ENCODE measurements around the gene CLCF1. TPM values are rescaled to one million over a fixed set of nuclear protein-coding genes. Genes with fewer than 3 reads are reported as not detected.

Gene CLCF1
- polyA plus RNA-seq (2013, experiment 1 of 2), result 5.7 TPM
- 5.8 TPM for polyA plus RNA-seq (2013, experiment 2 of 2)

- Histone ChIP-seq H2BK15ac (ENCODE audit: low read depth, poor library complexity, severe bottlenecking) (peak within 1 kb of the TSS; percentile 94), H3K23ac (ENCODE audit: low read length in 2 of 2) (peak within 1 kb of the TSS in 1 of 2 experiments; percentile 46), H3K27ac (ENCODE audit: low read length, poor library complexity, severe bottlenecking) (peak within 1 kb of the TSS; percentile 99), H3K27me3 (ENCODE audit: control insufficient read depth in 1 of 2, insufficient read depth in 1 of 2, low read length in 2 of 2) (no peaks in the 10 kb centered on the region), H3K4ac (ENCODE audit: low read depth in 1 of 2, low read length in 2 of 2) (peak within 1 kb of the TSS; percentile 96), H3K9me3 (ENCODE audit: control insufficient read depth, low read length) (no peaks in the 10 kb centered on the region), H3K14ac (ENCODE audit: low read length in 2 of 2) (peak within 1 kb of the TSS; percentile 88 to 99), H2AFZ (ENCODE audit: low read depth, low read length) (no peak within 1 kb of the TSS), H2BK5ac (ENCODE audit: low read depth, low read length, poor library complexity, severe bottlenecking) (peak within 1 kb of the TSS; percentile 100), H3K18ac (ENCODE audit: low read depth in 1 of 2, low read length in 2 of 2) (peak within 1 kb of the TSS; percentile 95 to 96), H3K4me2 (ENCODE audit: low read length, poor library complexity, severe bottlenecking) (peak within 1 kb of the TSS; percentile 59), H3K79me1 (replicated peaks; ENCODE audit: low read length, poor library complexity, severe bottlenecking) (peaks cover 7% of the 10 kb centered on the region), H3K36me3 (ENCODE audit: control insufficient read depth in 1 of 2, insufficient read depth in 2 of 2, low read depth in 1 of 2, low read length in 2 of 2) (peaks cover 0 to 13% of the 10 kb centered on the region in 2 experiments), H2AK5ac (ENCODE audit: low read length, severe bottlenecking) (peak within 1 kb of the TSS; percentile 95), H3K4me3 (ENCODE audit: insufficient read depth in 1 of 2, low read depth in 1 of 2, low read length in 2 of 2) (peak within 1 kb of the TSS; percentile 81 to 86), H4K91ac (ENCODE audit: low read length) (peak within 1 kb of the TSS; percentile 95), H2BK120ac (ENCODE audit: low read depth, low read length) (peak within 1 kb of the TSS; percentile 97), H3K9ac (ENCODE audit: low read length) (peak within 1 kb of the TSS; percentile 91), H2BK12ac (ENCODE audit: low read length in 2 of 2) (peak within 1 kb of the TSS; percentile 89 to 98), H4K8ac (ENCODE audit: low read length) (peak within 1 kb of the TSS; percentile 93), H3K4me1 (ENCODE audit: control insufficient read depth, insufficient read depth, low read depth, low read length) (peaks cover 64% of the 10 kb centered on the region)
- DNase-seq, result peak; percentile 71
- WGBS, result under 1% methylated on average over 61 of the region's 76 CpGs
These were observed at the start of gene CLCF1 for GRCh38 chr11:67372993-67373647. Gene CLCF1 (minus strand): TSS chr11:67373598. CDS start chr11:67373539, 59 bp downstream.

- H3K4me2 ChIP-seq (ENCODE audit: low read length, poor library complexity, severe bottlenecking), result no peak overlapping the region
These were observed 49.5 kb upstream of the CLCF1 start for GRCh38 chr11:67422891-67423290.

GRCh38 chr11:67421430-67422031 lies 48.1 kb upstream of the CLCF1 start:
- Histone ChIP-seq H2BK5ac (ENCODE audit: low read depth, low read length, poor library complexity, severe bottlenecking) (no peak overlapping the region), H3K14ac (ENCODE audit: low read length in 2 of 2) (no peak overlapping the region), H3K27me3 (ENCODE audit: control insufficient read depth in 1 of 2, insufficient read depth in 1 of 2, low read length in 2 of 2) (peaks cover 0 to 8% of the 10 kb centered on the region in 2 experiments), H3K9ac (ENCODE audit: low read length) (no peak overlapping the region), H3K79me1 (replicated peaks; ENCODE audit: low read length, poor library complexity, severe bottlenecking) (peaks cover 8% of the 10 kb centered on the region), H2AK5ac (ENCODE audit: low read length, severe bottlenecking) (no peak overlapping the region), H3K4me2 (ENCODE audit: low read length, poor library complexity, severe bottlenecking) (peak overlapping the region; percentile 57), H4K91ac (ENCODE audit: low read length) (no peak overlapping the region), H3K36me3 (ENCODE audit: control insufficient read depth in 1 of 2, insufficient read depth in 2 of 2, low read depth in 1 of 2, low read length in 2 of 2) (peaks cover 0 to 17% of the 10 kb centered on the region in 2 experiments), H2BK15ac (ENCODE audit: low read depth, poor library complexity, severe bottlenecking) (peak overlapping the region; percentile 36), H3K4me1 (ENCODE audit: control insufficient read depth, insufficient read depth, low read depth, low read length) (peaks cover 40% of the 10 kb centered on the region), H4K8ac (ENCODE audit: low read length) (peak overlapping the region; percentile 73), H3K4ac (ENCODE audit: low read depth in 1 of 2, low read length in 2 of 2) (peak overlapping the region in 1 of 2 experiments; percentile 63), H3K18ac (ENCODE audit: low read depth in 1 of 2, low read length in 2 of 2) (peak overlapping the region in 1 of 2 experiments; percentile 43), H3K23ac (ENCODE audit: low read length in 2 of 2) (no peak overlapping the region), H2BK120ac (ENCODE audit: low read depth, low read length) (no peak overlapping the region), H3K9me3 (ENCODE audit: control insufficient read depth, low read length) (no peaks in the 10 kb centered on the region), H3K4me3 (ENCODE audit: insufficient read depth in 1 of 2, low read depth in 1 of 2, low read length in 2 of 2) (peak overlapping the region in 1 of 2 experiments; percentile 47), H3K27ac (ENCODE audit: low read length, poor library complexity, severe bottlenecking) (no peak overlapping the region), H2BK12ac (ENCODE audit: low read length in 2 of 2) (no peak overlapping the region), H2AFZ (ENCODE audit: low read depth, low read length) (peak overlapping the region; percentile 70)
- DNase-seq, result no peak
- 75% methylated on average over 22 of the region's 22 CpGs for WGBS

More at GRCh38 chr11:67422891-67423290, 49.5 kb upstream of the CLCF1 start:
- Histone ChIP-seq H3K4me1 (ENCODE audit: control insufficient read depth, insufficient read depth, low read depth, low read length) (peaks cover 41% of the 10 kb centered on the region), H4K8ac (ENCODE audit: low read length) (no peak overlapping the region), H3K4me3 (ENCODE audit: insufficient read depth in 1 of 2, low read depth in 1 of 2, low read length in 2 of 2) (no peak overlapping the region), H3K79me1 (replicated peaks; ENCODE audit: low read length, poor library complexity, severe bottlenecking) (peaks cover 8% of the 10 kb centered on the region), H2BK12ac (ENCODE audit: low read length in 2 of 2) (no peak overlapping the region), H2BK5ac (ENCODE audit: low read depth, low read length, poor library complexity, severe bottlenecking) (no peak overlapping the region), H3K27ac (ENCODE audit: low read length, poor library complexity, severe bottlenecking) (no peak overlapping the region), H3K27me3 (ENCODE audit: control insufficient read depth in 1 of 2, insufficient read depth in 1 of 2, low read length in 2 of 2) (peaks cover 0 to 3% of the 10 kb centered on the region in 2 experiments), H3K9ac (ENCODE audit: low read length) (no peak overlapping the region), H4K91ac (ENCODE audit: low read length) (peak overlapping the region; percentile 70), H3K4ac (ENCODE audit: low read depth in 1 of 2, low read length in 2 of 2) (no peak overlapping the region), H3K36me3 (ENCODE audit: control insufficient read depth in 1 of 2, insufficient read depth in 2 of 2, low read depth in 1 of 2, low read length in 2 of 2) (peaks cover 0 to 17% of the 10 kb centered on the region in 2 experiments), H2BK15ac (ENCODE audit: low read depth, poor library complexity, severe bottlenecking) (no peak overlapping the region), H2AK5ac (ENCODE audit: low read length, severe bottlenecking) (no peak overlapping the region), H3K23ac (ENCODE audit: low read length in 2 of 2) (no peak overlapping the region), H2BK120ac (ENCODE audit: low read depth, low read length) (no peak overlapping the region), H2AFZ (ENCODE audit: low read depth, low read length) (no peak overlapping the region), H3K18ac (ENCODE audit: low read depth in 1 of 2, low read length in 2 of 2) (no peak overlapping the region), H3K14ac (ENCODE audit: low read length in 2 of 2) (no peak overlapping the region), H3K9me3 (ENCODE audit: control insufficient read depth, low read length) (no peaks in the 10 kb centered on the region)
- 84% methylated on average over 6 of the region's 6 CpGs for WGBS
- no peak for DNase-seq
